HepG2 (cell line): ENCODE results near the gene PEMT. TPM values are rescaled to one million over a fixed set of nuclear protein-coding genes. Genes with fewer than 3 reads are reported as not detected.

ENCODE experiments used
- HNF4G ChIP-seq, 2 experiments: sonication (generic) in 1 of 2; formaldehyde crosslinking in 1 of 2; IDR thresholded peaks; 2 replicates each; pipeline versions ENCODE4 v1.4.0 to v1.6.1; 2011 to 2020; ENCODE audit warnings: borderline replicate concordance in 2 of 2, low read depth in 2 of 2, mild to moderate bottlenecking in 2 of 2, low read length in 1 of 2, missing genetic modification reagents in 1 of 2, moderate library complexity in 1 of 2
- RFX3 ChIP-seq: IDR thresholded peaks from 2 replicates; pipeline ENCODE4 v1.6.1; 2016; ENCODE audit warnings: missing biosample characterization, missing genetic modification reagents
- ZNF292 ChIP-seq: sonication (generic); formaldehyde crosslinking; IDR thresholded peaks from 2 replicates; pipeline ENCODE4 v1.8.1; 2022; ENCODE audit warnings: mild to moderate bottlenecking, low read depth, missing genetic modification reagents, borderline replicate concordance
- ZNF44 ChIP-seq: sonication (generic); formaldehyde crosslinking; IDR thresholded peaks from 2 replicates; pipeline ENCODE4 v1.5.1; 2020; ENCODE audit warnings: mild to moderate bottlenecking, missing genetic modification reagents
- ZNF558 ChIP-seq: sonication (generic); formaldehyde crosslinking; IDR thresholded peaks from 2 replicates; pipeline ENCODE4 v1.9.0; 2022; ENCODE audit warnings: mild to moderate bottlenecking, missing genetic modification reagents, borderline replicate concordance
- ZSCAN21 ChIP-seq: sonication (generic); formaldehyde crosslinking; IDR thresholded peaks from 2 replicates; pipeline ENCODE4 v1.8.0; 2022; ENCODE audit warnings: mild to moderate bottlenecking, missing genetic modification reagents, moderate library complexity, borderline replicate concordance
- polyA plus RNA-seq, 8 experiments: library from polyadenylated mRNA; depleted of rRNA in 3 of 8; stranded (reverse) in 7 of 8; unstranded in 1 of 8; fragments of >200 nt; fragmentation: Illumina TruSeq in 4 of 8; extraction: Trizol in 4 of 8; gene quantifications; 2 replicates each; pipeline versions ENCODE4 v1.2.1 to v1.2.3, GENCODE V29; 2011 to 2016; ENCODE audit warnings: low read depth in 4 of 8, missing spikeins in 1 of 8, mixed read lengths in 1 of 8; ENCODE audit not compliant: insufficient read depth in 1 of 8
- total RNA-seq, 5 experiments: library from RNA; depleted of rRNA; stranded (reverse); fragments of >200 nt; fragmentation: Illumina TruSeq; extraction: Trizol; gene quantifications; 2 replicates each; pipeline ENCODE4 v1.2.3, GENCODE V29; 2016; ENCODE audit warnings: low read depth in 1 of 5
- TF ChIP-seq, protein P1 (sequence below): sonication (generic); formaldehyde crosslinking; IDR thresholded peaks from 2 replicates; pipeline ENCODE4 v1.4.0; 2020; ENCODE audit warnings: missing genetic modification reagents
- TF ChIP-seq, protein P2 (sequence below): sonication (generic); formaldehyde crosslinking; IDR thresholded peaks from 2 replicates; pipeline ENCODE4 v1.5.0; 2020; ENCODE audit warnings: missing genetic modification reagents
- TF ChIP-seq, protein P3 (sequence below): sonication (generic); formaldehyde crosslinking; IDR thresholded peaks from 2 replicates; pipeline ENCODE4 v1.5.1; 2020; ENCODE audit warnings: missing genetic modification reagents, mild to moderate bottlenecking, borderline replicate concordance
- TF ChIP-seq, protein P4 (sequence below): sonication (generic); formaldehyde crosslinking; IDR thresholded peaks from 2 replicates; pipeline ENCODE4 v1.4.0; 2020; ENCODE audit warnings: missing genetic modification reagents
- TF ChIP-seq, protein P5 (sequence below): sonication (generic); formaldehyde crosslinking; IDR thresholded peaks from 2 replicates; pipeline ENCODE4 v1.5.1; 2020; ENCODE audit warnings: mild to moderate bottlenecking, missing genetic modification reagents, moderate library complexity
- TF ChIP-seq, protein P6 (sequence below): fragments of 450-650 bp; IDR thresholded peaks from 2 replicates; pipeline ENCODE4 v1.6.1; 2016

PEMT gene
- total and polyA plus RNA-seq, 2 of the 13 experiments (the other 11 are each of a cell fraction or from before 2014, with no cell fraction given): 31.7 to 43.6 TPM

DNA sequence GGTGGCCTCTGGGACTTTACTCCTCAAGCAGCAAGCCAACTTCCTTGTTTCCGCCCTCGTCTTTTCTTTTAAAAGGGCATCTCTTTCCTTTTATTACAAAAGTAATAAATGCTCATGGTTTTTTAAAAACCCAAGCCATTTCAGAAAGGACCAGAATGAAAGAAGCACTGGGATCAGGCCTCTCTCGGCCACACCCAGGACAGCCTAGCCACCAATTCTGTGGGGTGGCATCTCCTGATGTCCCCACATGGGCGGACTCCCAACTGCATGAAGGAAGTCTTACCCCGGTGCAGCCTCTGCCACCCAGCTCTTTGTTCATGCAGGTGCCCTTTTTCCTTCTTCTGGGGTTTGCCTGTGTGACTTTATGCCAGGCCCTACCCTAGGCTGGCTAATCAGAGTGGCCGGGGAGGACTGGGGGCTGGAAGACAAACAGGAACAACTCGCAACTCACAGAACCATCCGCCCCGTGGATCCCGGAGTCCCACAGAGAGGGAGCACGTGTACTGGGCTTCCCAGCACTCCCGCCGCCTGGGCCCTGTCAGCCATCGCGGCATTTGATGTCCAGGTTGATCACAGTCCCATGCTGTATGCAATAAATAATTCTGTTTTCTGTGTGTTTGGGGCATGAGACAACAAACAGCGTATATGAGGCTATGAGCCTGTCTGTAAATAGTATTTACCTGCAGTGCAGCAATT lies 92.8 kb downstream of the PEMT start (continued):
- TF ChIP-seq, protein P1, sequence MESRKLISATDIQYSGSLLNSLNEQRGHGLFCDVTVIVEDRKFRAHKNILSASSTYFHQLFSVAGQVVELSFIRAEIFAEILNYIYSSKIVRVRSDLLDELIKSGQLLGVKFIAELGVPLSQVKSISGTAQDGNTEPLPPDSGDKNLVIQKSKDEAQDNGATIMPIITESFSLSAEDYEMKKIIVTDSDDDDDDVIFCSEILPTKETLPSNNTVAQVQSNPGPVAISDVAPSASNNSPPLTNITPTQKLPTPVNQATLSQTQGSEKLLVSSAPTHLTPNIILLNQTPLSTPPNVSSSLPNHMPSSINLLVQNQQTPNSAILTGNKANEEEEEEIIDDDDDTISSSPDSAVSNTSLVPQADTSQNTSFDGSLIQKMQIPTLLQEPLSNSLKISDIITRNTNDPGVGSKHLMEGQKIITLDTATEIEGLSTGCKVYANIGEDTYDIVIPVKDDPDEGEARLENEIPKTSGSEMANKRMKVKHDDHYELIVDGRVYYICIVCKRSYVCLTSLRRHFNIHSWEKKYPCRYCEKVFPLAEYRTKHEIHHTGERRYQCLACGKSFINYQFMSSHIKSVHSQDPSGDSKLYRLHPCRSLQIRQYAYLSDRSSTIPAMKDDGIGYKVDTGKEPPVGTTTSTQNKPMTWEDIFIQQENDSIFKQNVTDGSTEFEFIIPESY (CRISPR knock-in tag): peak; percentile 25; the same call in 1 of the 2 replicates
- TF ChIP-seq, protein P2, sequence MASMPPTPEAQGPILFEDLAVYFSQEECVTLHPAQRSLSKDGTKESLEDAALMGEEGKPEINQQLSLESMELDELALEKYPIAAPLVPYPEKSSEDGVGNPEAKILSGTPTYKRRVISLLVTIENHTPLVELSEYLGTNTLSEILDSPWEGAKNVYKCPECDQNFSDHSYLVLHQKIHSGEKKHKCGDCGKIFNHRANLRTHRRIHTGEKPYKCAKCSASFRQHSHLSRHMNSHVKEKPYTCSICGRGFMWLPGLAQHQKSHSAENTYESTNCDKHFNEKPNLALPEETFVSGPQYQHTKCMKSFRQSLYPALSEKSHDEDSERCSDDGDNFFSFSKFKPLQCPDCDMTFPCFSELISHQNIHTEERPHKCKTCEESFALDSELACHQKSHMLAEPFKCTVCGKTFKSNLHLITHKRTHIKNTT (CRISPR knock-in tag): no peak
- no peak for TF ChIP-seq RFX3 (CRISPR knock-in tag)
- no peak for TF ChIP-seq ZNF558
- TF ChIP-seq, protein P3, sequence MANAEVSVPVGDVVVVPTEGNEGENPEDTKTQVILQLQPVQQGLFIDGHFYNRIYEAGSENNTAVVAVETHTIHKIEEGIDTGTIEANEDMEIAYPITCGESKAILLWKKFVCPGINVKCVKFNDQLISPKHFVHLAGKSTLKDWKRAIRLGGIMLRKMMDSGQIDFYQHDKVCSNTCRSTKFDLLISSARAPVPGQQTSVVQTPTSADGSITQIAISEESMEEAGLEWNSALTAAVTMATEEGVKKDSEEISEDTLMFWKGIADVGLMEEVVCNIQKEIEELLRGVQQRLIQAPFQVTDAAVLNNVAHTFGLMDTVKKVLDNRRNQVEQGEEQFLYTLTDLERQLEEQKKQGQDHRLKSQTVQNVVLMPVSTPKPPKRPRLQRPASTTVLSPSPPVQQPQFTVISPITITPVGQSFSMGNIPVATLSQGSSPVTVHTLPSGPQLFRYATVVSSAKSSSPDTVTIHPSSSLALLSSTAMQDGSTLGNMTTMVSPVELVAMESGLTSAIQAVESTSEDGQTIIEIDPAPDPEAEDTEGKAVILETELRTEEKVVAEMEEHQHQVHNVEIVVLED (CRISPR knock-in tag): no peak
- TF ChIP-seq, protein P4, sequence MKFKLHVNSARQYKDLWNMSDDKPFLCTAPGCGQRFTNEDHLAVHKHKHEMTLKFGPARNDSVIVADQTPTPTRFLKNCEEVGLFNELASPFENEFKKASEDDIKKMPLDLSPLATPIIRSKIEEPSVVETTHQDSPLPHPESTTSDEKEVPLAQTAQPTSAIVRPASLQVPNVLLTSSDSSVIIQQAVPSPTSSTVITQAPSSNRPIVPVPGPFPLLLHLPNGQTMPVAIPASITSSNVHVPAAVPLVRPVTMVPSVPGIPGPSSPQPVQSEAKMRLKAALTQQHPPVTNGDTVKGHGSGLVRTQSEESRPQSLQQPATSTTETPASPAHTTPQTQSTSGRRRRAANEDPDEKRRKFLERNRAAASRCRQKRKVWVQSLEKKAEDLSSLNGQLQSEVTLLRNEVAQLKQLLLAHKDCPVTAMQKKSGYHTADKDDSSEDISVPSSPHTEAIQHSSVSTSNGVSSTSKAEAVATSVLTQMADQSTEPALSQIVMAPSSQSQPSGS (CRISPR knock-in tag): no peak
- no peak for TF ChIP-seq HNF4G (IDR thresholded peaks at IDR 0.05; ENCODE audit: borderline replicate concordance, low read depth, low read length)
- no peak for TF ChIP-seq HNF4G (CRISPR knock-in tag; IDR thresholded peaks at IDR 0.05; ENCODE audit: borderline replicate concordance, low read depth)
- no peak for TF ChIP-seq ZSCAN21 (CRISPR knock-in tag)
- TF ChIP-seq, protein P5, sequence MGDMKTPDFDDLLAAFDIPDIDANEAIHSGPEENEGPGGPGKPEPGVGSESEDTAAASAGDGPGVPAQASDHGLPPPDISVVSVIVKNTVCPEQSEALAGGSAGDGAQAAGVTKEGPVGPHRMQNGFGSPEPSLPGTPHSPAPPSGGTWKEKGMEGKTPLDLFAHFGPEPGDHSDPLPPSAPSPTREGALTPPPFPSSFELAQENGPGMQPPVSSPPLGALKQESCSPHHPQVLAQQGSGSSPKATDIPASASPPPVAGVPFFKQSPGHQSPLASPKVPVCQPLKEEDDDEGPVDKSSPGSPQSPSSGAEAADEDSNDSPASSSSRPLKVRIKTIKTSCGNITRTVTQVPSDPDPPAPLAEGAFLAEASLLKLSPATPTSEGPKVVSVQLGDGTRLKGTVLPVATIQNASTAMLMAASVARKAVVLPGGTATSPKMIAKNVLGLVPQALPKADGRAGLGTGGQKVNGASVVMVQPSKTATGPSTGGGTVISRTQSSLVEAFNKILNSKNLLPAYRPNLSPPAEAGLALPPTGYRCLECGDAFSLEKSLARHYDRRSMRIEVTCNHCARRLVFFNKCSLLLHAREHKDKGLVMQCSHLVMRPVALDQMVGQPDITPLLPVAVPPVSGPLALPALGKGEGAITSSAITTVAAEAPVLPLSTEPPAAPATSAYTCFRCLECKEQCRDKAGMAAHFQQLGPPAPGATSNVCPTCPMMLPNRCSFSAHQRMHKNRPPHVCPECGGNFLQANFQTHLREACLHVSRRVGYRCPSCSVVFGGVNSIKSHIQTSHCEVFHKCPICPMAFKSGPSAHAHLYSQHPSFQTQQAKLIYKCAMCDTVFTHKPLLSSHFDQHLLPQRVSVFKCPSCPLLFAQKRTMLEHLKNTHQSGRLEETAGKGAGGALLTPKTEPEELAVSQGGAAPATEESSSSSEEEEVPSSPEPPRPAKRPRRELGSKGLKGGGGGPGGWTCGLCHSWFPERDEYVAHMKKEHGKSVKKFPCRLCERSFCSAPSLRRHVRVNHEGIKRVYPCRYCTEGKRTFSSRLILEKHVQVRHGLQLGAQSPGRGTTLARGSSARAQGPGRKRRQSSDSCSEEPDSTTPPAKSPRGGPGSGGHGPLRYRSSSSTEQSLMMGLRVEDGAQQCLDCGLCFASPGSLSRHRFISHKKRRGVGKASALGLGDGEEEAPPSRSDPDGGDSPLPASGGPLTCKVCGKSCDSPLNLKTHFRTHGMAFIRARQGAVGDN: 0 out of 2 replicates have a peak, but pooled peaks have one; percentile 18
- TF ChIP-seq, protein P6, sequence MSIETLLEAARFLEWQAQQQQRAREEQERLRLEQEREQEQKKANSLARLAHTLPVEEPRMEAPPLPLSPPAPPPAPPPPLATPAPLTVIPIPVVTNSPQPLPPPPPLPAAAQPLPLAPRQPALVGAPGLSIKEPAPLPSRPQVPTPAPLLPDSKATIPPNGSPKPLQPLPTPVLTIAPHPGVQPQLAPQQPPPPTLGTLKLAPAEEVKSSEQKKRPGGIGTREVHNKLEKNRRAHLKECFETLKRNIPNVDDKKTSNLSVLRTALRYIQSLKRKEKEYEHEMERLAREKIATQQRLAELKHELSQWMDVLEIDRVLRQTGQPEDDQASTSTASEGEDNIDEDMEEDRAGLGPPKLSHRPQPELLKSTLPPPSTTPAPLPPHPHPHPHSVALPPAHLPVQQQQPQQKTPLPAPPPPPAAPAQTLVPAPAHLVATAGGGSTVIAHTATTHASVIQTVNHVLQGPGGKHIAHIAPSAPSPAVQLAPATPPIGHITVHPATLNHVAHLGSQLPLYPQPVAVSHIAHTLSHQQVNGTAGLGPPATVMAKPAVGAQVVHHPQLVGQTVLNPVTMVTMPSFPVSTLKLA: 0 out of 2 replicates have a peak, but pooled peaks have one; percentile 12
- no peak for TF ChIP-seq ZNF44
- no peak for TF ChIP-seq ZNF292 (CRISPR knock-in tag)
